Activated naive CD8-positive, alpha-beta T cell (primary cell): ENCODE measurements around the gene ENPP3.

Experiments
- H3K27ac Mint-ChIP-seq: one replicate; pipeline ENCODE4 v1.8.0; 2021; ENCODE audit warnings: mixed read lengths
- H3K27me3 Mint-ChIP-seq: one replicate; pipeline ENCODE4 v1.8.0; 2021; ENCODE audit warnings: mixed read lengths
- H3K36me3 Mint-ChIP-seq: one replicate; pipeline ENCODE4 v1.8.0; 2021; ENCODE audit warnings: mixed read lengths
- H3K4me1 Mint-ChIP-seq: one replicate; pipeline ENCODE4 v1.8.0; 2021; ENCODE audit warnings: low read depth, mixed read lengths
- H3K4me3 Mint-ChIP-seq: one replicate; pipeline ENCODE4 v1.8.0; 2021; ENCODE audit warnings: mild to moderate bottlenecking, mixed read lengths
- H3K9me3 Mint-ChIP-seq: one replicate; pipeline ENCODE4 v1.8.0; 2021; ENCODE audit warnings: low read depth, mixed read lengths

ENPP3 gene

DNA sequence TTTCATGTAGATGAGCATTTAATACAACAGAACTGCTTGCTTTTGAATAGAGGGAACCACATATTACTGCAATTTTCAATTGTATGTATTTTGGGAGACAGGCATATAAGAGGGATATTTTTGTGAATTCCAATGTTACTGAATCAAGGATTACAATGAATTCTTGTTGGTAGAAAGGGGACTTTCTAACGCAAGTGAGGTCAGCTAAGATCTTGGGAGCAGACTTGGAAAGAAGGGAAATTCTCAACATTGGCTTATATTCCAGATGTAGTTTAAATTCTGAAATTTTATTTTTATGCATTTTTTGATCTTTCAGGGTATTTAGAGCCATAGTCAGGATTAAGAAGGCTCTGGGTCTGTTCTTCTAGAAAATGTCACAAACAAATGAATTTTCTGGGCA is 117.0 kb downstream of the ENPP3 start:
- H3K27ac Mint-ChIP-seq, result no peak overlapping the region
- H3K36me3 Mint-ChIP-seq, result no peaks in the 10 kb centered on the region
- H3K4me1 Mint-ChIP-seq, result no peaks in the 10 kb centered on the region
- no peak overlapping the region for H3K4me3 Mint-ChIP-seq
- no peaks in the 10 kb centered on the region for H3K9me3 Mint-ChIP-seq
- peaks cover 15% of the 10 kb centered on the region for H3K27me3 Mint-ChIP-seq

DNA sequence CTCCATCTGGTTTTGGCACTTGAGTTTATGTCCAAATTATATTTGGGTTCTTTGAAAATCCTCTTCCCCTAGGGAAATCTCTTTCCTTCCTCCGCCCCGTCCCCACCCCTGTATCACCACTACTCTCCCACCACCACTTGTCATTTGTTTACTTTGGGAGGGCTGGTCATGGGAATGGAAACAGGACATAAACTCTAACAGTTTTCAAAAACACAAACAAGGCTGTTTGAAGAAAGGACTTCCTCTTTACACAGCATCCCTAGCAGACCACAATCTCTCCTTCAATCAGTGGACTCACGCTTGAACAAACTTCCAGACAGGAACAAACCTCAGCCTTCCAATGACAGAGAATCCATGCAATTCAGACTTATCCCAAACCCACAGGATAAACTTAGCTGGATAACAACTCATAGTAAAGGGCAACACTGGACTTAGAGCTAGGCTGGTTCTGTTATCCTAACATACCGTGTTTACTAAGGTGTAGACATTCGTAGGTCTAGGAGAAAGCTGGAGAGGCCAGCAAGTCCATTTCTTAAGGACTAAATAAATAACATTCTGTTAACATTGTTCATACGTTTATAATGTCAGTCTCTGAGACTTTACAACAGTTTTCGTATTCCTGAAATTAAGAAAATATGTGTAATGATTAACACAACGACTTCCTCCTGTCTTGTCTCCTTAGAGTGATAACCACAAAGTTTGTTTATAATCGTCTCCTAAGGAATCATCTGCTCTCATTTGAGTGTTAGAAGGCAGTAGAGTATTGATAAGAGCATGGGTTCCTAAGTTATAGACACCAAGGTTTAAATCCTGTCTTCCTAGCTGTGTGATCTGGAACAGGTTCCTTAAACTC is 117.8 kb downstream of the ENPP3 start:
- Mint-ChIP-seq H3K4me3 (no peak overlapping the region), H3K4me1 (no peaks in the 10 kb centered on the region), H3K36me3 (no peaks in the 10 kb centered on the region), H3K27me3 (peaks cover 15% of the 10 kb centered on the region), H3K27ac (no peak overlapping the region), H3K9me3 (no peaks in the 10 kb centered on the region)

DNA sequence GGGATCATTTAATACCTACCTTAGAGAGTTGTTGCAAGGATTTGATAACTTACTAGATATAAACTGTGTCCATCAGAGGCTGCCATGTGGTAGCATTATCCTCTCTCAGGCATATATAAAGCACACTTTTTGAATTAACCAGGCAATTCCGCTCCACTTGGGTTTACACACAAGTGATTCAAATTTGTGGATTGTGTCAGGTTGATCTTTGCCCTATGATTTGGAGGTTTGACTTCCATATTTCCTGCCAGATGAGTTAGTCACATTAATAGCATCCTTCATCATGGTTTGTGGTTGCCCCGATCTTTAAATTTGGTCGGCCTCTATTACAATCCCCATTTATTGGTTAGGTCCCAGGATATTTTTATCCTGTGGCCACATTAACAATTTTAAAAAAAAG is 118.5 kb downstream of the ENPP3 start:
- Mint-ChIP-seq H3K4me1 (no peaks in the 10 kb centered on the region), H3K27me3 (peaks cover 15% of the 10 kb centered on the region), H3K4me3 (no peak overlapping the region), H3K9me3 (no peaks in the 10 kb centered on the region), H3K36me3 (no peaks in the 10 kb centered on the region), H3K27ac (no peak overlapping the region)

DNA sequence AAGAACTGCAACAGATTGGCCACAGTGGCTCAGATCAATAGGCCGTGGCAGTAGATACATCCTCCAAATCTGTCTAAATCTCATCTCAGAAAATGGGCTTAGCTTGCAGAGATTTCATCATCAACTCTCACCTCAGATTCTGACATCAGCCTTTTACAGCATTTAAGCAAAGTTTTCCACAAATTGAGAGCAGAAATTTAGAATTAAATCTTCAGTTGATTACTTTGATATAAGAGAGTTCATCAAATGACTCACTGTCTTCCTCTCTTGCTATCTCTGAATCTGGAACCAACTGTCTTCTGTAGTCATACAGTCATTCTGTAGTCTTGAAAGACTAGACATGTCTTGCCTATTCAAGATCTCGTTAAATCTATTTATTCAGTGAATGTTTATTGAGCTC is 118.9 kb downstream of the ENPP3 start:
- no peak overlapping the region for H3K27ac Mint-ChIP-seq

DNA sequence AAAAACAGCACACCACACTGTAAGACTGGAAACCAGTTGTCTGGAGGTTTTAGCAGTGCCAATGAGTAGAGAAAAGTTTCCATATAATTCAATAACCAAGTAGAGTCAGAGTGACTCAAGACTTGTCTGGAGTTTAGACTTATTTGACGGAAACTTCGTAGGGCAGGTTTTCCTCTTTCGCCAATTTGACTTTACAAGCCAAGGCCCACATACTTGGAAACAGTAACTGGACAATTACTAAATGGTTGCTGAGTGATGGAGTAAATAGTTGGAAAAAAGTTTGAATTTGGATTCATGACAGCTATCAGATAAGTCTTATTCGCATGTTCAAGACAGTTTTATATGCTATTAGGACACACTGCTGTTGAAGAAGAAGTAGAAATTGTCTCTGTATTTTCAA is 121.8 kb downstream of the ENPP3 start:
- Mint-ChIP-seq H3K9me3 (no peaks in the 10 kb centered on the region), H3K27ac (no peak overlapping the region), H3K4me3 (no peak overlapping the region), H3K36me3 (no peaks in the 10 kb centered on the region), H3K27me3 (peaks cover 12% of the 10 kb centered on the region), H3K4me1 (no peaks in the 10 kb centered on the region)

More for the DNA sequence above, 118.9 kb downstream of the ENPP3 start:
- Mint-ChIP-seq H3K36me3 (no peaks in the 10 kb centered on the region), H3K4me1 (no peaks in the 10 kb centered on the region), H3K27me3 (peaks cover 13% of the 10 kb centered on the region), H3K4me3 (no peak overlapping the region), H3K9me3 (no peaks in the 10 kb centered on the region)

DNA sequence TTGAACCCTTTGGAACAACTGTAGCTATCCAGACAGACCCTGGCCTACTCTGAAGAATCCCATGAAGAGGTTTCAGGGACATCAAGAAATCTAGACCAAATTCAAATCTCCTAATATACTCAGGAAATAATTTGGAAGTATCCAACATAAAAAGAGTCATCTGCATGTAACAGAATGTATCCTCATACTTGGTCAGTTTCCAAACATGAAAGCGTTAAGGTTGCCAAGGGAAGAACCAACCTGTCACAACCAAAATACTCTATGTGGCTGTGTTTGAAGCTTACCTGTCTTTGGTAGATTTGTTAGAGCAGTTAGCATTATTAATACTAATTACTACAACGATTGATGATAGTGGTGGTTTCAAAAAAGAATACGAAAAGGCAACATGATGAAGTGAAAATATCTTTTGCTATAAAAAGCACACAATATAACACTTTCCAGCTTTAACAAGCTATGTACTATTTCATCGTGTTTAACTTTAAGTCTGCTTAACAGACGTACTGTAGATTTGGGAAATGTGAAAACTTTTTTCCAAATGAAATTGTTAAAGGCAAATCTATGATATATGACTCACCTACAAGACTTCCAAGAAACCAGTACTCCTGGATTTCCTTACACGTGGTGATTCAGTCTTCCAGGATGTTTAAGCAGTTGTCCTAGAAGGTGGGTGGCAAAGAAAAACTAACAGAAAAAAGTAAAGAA is 124.1 kb downstream of the ENPP3 start:
- no peaks in the 10 kb centered on the region for H3K36me3 Mint-ChIP-seq
- H3K9me3 Mint-ChIP-seq, result no peaks in the 10 kb centered on the region
- H3K4me3 Mint-ChIP-seq, result no peak overlapping the region
- no peaks in the 10 kb centered on the region for H3K4me1 Mint-ChIP-seq
- peaks cover 3% of the 10 kb centered on the region for H3K27me3 Mint-ChIP-seq
- H3K27ac Mint-ChIP-seq, result no peak overlapping the region

DNA sequence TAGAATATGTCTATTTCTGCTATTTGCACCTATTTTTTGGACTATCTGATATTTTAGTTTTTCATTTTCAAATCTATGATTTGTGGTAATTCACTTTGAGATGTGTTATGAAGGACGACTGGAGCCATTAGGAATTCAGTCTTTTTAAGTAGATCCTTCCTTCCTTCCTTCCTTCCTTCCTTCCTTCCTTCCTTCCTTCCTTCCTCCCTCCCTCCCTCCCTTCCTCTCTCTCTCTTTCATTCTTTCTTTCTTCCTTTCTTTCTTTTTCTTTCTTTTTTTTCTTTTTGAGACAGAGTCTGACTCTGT is 124.6 kb downstream of the ENPP3 start:
- Mint-ChIP-seq H3K4me3 (no peak overlapping the region), H3K9me3 (no peaks in the 10 kb centered on the region), H3K36me3 (no peaks in the 10 kb centered on the region), H3K27me3 (peaks cover 1% of the 10 kb centered on the region), H3K4me1 (no peaks in the 10 kb centered on the region), H3K27ac (no peak overlapping the region)

DNA sequence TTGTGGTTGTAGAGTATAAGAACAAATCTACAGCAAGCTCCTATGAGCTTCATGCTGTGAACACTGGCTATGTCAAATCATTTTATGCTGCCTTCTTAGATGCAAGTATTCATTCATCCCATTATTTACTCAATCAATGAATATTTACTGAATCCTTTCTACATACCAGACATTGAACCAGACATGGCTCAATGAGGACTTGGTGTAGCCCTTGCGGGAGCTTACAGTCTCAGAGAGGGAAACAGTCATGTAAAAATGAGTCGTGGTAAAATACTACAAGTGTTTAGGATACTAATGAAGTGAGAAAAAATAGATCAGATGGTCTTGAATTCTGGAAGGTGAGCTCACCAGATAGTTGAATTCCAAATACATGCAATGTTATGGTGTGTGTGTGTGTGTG is 125.9 kb downstream of the ENPP3 start:
- H3K27ac Mint-ChIP-seq, result no peak overlapping the region
- H3K9me3 Mint-ChIP-seq, result no peaks in the 10 kb centered on the region
- no peak overlapping the region for H3K4me3 Mint-ChIP-seq
- H3K36me3 Mint-ChIP-seq, result no peaks in the 10 kb centered on the region
- no peaks in the 10 kb centered on the region for H3K4me1 Mint-ChIP-seq
- peaks cover 4% of the 10 kb centered on the region for H3K27me3 Mint-ChIP-seq

DNA sequence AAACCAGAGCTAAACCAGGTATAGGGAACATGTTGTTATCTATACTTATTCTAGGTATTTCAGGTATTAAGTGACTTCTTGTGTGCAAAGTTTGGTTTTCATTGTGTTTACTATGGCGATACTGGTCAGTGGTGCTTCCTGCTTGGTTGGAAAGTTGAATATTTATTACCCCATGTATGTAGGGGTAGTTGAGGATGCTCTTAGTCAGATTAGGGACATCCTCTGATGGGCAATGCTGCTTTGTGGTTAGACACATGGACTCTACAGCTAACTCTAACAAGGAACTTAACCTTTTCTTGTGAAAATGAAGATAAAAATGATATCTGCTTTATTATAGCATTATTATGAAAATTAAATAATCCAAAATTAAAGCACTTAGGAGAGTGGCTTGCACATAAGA is 126.6 kb downstream of the ENPP3 start:
- no peak overlapping the region for H3K4me3 Mint-ChIP-seq
- H3K27ac Mint-ChIP-seq, result no peak overlapping the region
- no peaks in the 10 kb centered on the region for H3K9me3 Mint-ChIP-seq
- no peaks in the 10 kb centered on the region for H3K36me3 Mint-ChIP-seq
- no peaks in the 10 kb centered on the region for H3K4me1 Mint-ChIP-seq
- H3K27me3 Mint-ChIP-seq, result peaks cover 6% of the 10 kb centered on the region

DNA sequence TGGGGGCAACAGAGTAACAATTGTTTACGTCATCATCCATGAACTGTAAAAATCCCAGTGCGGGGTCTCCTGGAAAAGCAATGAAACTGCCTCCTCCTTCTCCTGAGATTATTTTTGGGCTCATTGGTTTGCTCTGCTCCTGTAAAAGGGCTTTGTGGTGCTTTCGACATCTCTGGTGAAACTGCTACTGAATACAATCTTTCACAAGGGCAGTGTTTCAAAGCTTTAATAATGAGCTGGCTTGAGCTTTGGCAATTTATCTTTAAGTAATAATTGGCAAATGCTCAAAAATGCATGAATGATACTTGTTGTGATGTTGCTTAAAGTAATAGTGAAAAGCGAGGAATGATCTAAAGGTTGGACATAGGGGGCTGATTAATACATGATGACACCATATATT is 127.2 kb downstream of the ENPP3 start:
- peaks cover 6% of the 10 kb centered on the region for H3K27me3 Mint-ChIP-seq
- no peak overlapping the region for H3K27ac Mint-ChIP-seq
- H3K4me3 Mint-ChIP-seq, result no peak overlapping the region
- no peaks in the 10 kb centered on the region for H3K4me1 Mint-ChIP-seq
- no peaks in the 10 kb centered on the region for H3K36me3 Mint-ChIP-seq
- no peaks in the 10 kb centered on the region for H3K9me3 Mint-ChIP-seq

DNA sequence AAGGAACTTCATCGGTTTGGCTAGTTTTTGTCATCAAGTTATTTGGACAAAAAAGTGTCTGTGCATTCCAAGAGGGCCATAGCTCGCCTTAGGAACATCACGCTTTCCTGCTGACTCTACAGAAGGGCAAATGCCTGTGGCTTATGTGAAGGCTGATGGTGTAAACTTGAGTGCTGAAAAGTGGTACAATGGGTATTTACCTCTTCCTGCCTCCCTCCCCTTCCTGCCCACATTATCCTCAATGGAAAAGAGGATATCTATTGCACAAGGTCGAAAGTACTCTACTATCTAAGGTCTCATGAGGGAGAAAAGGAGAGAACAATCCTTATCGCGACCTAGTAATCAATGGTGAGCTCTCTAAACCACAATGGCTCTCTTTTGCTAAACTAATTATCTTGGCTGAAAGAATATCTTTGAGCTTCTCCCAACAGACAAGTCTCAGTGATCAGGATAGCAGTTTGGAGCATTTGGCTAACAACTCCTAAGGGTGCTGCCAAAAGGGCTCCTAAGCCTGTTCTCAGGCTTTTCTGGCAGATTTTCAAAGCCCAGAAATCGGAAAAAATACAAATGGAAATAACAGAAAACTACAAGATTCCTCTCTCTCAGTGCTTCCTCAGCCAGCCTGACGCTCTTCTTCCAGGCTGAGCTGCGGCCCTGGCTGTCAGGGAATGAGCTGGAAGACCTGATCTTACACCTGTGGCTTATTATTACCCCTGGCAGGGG is 128.1 kb downstream of the ENPP3 start:
- Mint-ChIP-seq H3K4me3 (no peak overlapping the region), H3K27ac (no peak overlapping the region), H3K9me3 (no peaks in the 10 kb centered on the region), H3K27me3 (peaks cover 6% of the 10 kb centered on the region), H3K4me1 (no peaks in the 10 kb centered on the region), H3K36me3 (no peaks in the 10 kb centered on the region)

DNA sequence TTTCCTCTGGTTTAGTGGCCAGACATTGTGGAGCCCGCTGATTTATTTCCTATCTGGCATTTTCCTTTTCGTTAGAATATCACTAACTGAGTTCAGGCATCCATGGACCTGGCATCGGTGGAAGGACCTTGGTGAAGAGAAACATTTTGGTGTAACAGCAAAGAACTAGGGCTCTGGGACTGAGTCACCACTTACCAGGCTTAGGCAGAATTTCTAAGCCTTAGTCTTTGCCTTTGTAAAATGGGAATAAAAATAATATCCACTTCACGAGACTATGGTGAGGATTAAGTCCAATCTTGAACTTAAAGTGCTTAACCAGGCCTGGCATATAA is 128.7 kb downstream of the ENPP3 start:
- Mint-ChIP-seq H3K9me3 (no peaks in the 10 kb centered on the region), H3K4me1 (no peaks in the 10 kb centered on the region), H3K27ac (no peak overlapping the region), H3K27me3 (peaks cover 9% of the 10 kb centered on the region), H3K36me3 (no peaks in the 10 kb centered on the region), H3K4me3 (no peak overlapping the region)

DNA sequence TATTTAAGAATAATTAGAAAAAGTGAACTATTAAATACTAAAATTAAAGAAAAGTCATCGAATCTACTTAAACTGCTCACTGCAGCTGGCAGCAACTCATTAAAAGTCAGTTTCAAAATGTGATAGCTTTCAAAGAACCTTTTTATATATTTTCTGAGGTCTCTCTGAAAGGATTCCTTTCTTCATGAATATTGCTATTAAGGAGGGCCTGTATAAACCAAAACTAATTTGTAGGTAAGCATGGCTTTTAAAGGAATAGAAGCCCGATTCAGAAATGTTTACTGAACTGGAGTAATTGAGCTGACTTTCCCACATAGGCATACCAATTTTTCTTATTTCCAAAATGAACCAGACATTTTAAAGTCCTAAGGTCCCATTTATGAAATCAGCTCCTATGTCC is 129.5 kb downstream of the ENPP3 start:
- Mint-ChIP-seq H3K27me3 (peaks cover 11% of the 10 kb centered on the region), H3K27ac (no peak overlapping the region), H3K4me1 (no peaks in the 10 kb centered on the region), H3K36me3 (no peaks in the 10 kb centered on the region), H3K4me3 (no peak overlapping the region), H3K9me3 (no peaks in the 10 kb centered on the region)

DNA sequence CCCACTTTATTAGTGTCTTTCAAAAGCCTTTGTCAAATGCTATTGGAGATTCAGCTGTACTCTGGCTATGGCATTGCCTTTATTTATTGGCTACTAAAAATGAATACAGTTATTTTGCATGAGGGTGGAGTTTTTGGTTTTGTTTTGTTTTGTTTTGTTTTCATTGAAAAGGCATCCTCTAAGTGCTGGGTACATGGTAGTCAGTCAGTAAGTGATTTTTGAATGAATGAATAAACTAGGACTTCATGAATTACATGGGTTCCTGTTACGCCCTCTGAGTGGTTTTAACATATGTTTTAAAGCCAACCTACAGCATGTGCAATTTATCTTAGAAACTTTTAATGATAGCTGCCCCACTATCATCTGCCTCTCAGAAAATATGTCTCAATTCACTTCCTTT is 131.9 kb downstream of the ENPP3 start:
- no peak overlapping the region for H3K4me3 Mint-ChIP-seq
- H3K9me3 Mint-ChIP-seq, result no peaks in the 10 kb centered on the region
- peaks cover 14% of the 10 kb centered on the region for H3K27me3 Mint-ChIP-seq
- no peak overlapping the region for H3K27ac Mint-ChIP-seq
- no peaks in the 10 kb centered on the region for H3K4me1 Mint-ChIP-seq
- no peaks in the 10 kb centered on the region for H3K36me3 Mint-ChIP-seq

DNA sequence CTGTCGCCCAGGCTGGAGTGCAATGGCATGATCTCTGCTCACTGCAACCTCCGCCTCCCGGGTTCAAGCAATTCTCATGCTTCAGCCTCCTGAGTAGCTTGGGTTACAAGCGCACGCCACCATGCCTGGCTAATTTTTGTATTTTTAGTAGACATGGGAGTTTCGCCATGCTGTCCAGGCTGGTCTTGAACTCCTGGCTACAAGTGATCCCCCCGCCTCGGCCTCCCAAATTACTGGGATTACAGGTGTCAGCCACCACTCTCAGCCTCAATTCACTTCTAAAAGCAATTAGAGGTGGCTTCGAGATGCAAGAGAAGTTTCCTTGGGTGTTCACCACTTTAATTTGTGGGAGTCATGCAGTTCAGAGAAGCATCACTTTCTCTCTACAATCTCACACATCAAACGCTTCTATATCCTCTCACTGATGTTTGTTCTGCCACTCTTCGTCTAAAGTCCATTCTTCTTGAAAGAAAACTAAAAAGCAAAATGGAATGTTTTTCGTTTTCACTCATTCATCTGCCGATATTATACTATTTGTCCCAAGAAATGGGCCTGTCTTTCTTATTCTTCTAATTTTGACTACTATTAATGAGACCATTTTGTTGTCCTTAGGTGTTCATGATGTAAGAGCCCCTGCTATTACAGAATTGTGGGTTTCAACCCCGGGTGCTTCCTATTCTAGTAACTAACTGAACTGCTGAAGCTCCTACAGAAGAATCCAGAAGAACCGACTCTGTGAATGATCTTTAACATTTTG is 132.5 kb downstream of the ENPP3 start:
- H3K9me3 Mint-ChIP-seq, result no peaks in the 10 kb centered on the region
- no peaks in the 10 kb centered on the region for H3K36me3 Mint-ChIP-seq
- no peaks in the 10 kb centered on the region for H3K4me1 Mint-ChIP-seq
- H3K27ac Mint-ChIP-seq, result no peak overlapping the region
- H3K27me3 Mint-ChIP-seq, result peaks cover 14% of the 10 kb centered on the region
- H3K4me3 Mint-ChIP-seq, result no peak overlapping the region
